Measurements from ENCODE around the gene SLC39A1.

Gene SLC39A1

GRCh38 chr1:153977250-153978240 is 14.2 kb upstream of the SLC39A1 start, which contains the start of gene JTB:
TSS of gene JTB (minus strand) at chr1:153977674. CDS start at chr1:153977252, 422 bp downstream.
- peak; percentile 75 for DNase-seq (ENCODE audit: low read depth)

- no peak for DNase-seq (ENCODE audit: low read depth)
These were observed 13.5 kb upstream of the SLC39A1 start for GRCh38 chr1:153976819-153977249.

GRCh38 chr1:153973525-153973924 is 10.2 kb upstream of the SLC39A1 start:
- no peak for DNase-seq (ENCODE audit: low read depth)

- DNase-seq (ENCODE audit: low read depth): no peak
These were observed 9.7 kb upstream of the SLC39A1 start for GRCh38 chr1:153973071-153973470.

- DNase-seq (ENCODE audit: low read depth): no peak
These were observed 7.0 kb upstream of the SLC39A1 start for GRCh38 chr1:153970346-153970745.

GRCh38 chr1:153968972-153969371 is 5.6 kb upstream of the SLC39A1 start:
- no peak for DNase-seq (ENCODE audit: low read depth)

- DNase-seq (ENCODE audit: low read depth): no peak
These were observed 5.1 kb upstream of the SLC39A1 start for GRCh38 chr1:153968408-153968807.

- no peak for DNase-seq (ENCODE audit: low read depth)
These were observed 4.6 kb upstream of the SLC39A1 start for GRCh38 chr1:153968000-153968363.

- DNase-seq (ENCODE audit: low read depth): peak; percentile 73
These were observed 4.0 kb upstream of the SLC39A1 start, which contains the start of gene CREB3L4 for GRCh38 chr1:153967107-153967999. TSS of gene CREB3L4 (plus strand) at chr1:153967902. CDS start at chr1:153968526, 624 bp downstream.

GRCh38 chr1:153963850-153964331 is 554 bp upstream of the SLC39A1 start:
- DNase-seq (ENCODE audit: low read depth): no peak

GRCh38 chr1:153962088-153963029 is 978 bp downstream of the SLC39A1 start:
- no peak for DNase-seq (ENCODE audit: low read depth)

GRCh38 chr1:153961421-153961820 is 1.9 kb downstream of the SLC39A1 start:
- DNase-seq (ENCODE audit: low read depth): no peak

GRCh38 chr1:153960206-153960605 is 3.1 kb downstream of the SLC39A1 start:
- no peak for DNase-seq (ENCODE audit: low read depth)

GRCh38 chr1:153959454-153959853 is 3.9 kb downstream of the SLC39A1 start:
- DNase-seq (ENCODE audit: low read depth): no peak

- no peak for DNase-seq (ENCODE audit: low read depth)
These were observed 4.4 kb downstream of the SLC39A1 start for GRCh38 chr1:153958961-153959260.

- DNase-seq (ENCODE audit: low read depth): peak; percentile 95
These were observed 5.0 kb downstream of the SLC39A1 start, which contains the start of gene CRTC2 for GRCh38 chr1:153958111-153958960. TSS of gene CRTC2 (minus strand) at chr1:153958612. CDS start at chr1:153958497, 115 bp downstream.

GRCh38 chr1:153957744-153958110 is 5.6 kb downstream of the SLC39A1 start:
- DNase-seq (ENCODE audit: low read depth): no peak

- DNase-seq (ENCODE audit: low read depth): no peak
These were observed 6.2 kb downstream of the SLC39A1 start for GRCh38 chr1:153956997-153957715.

GRCh38 chr1:153954826-153955225 is 8.5 kb downstream of the SLC39A1 start:
- DNase-seq (ENCODE audit: low read depth): no peak
